ENCODE results near the gene DZANK1. TPM values are rescaled to one million over a fixed set of nuclear protein-coding genes. Genes with fewer than 3 reads are reported as not detected.

DZANK1 gene
- polyA plus RNA-seq, 1 donor (not counting 4 experiments of a cell fraction or from before 2014, with no cell fraction given), result 3.0 TPM

- H3K27ac ChIP-seq (ENCODE audit: control insufficient read depth, insufficient read depth, low read length), result no peak overlapping the region
- H3K27me3 ChIP-seq (ENCODE audit: control insufficient read depth, extremely low read depth, insufficient read depth, low read length), result no peaks in the 10 kb centered on the region
- peaks cover 9 to 18% of the 10 kb centered on the region in 2 experiments for H3K36me3 ChIP-seq (ENCODE audit: control insufficient read depth in 2 of 2, extremely low read depth in 1 of 2, insufficient read depth in 2 of 2, low read length in 2 of 2)
- dilution Hi-C loops (cut with MboI; ENCODE audit: extremely low pct_ligation_motif_present, low sequenced_read_pairs), result no loop called here
- DNase-seq (ENCODE audit: low read depth, low spot score), result no peak
- no peaks in the 10 kb centered on the region for H3K79me2 ChIP-seq (ENCODE audit: control insufficient read depth, insufficient read depth, low read length)
- H3K4me1 ChIP-seq (ENCODE audit: control insufficient read depth, extremely low read depth, insufficient read depth, low read length), result no peaks in the 10 kb centered on the region
- H3K9me1 ChIP-seq (ENCODE audit: control insufficient read depth, extremely low read depth, insufficient read depth, low read length), result no peaks in the 10 kb centered on the region
- no peaks in the 10 kb centered on the region for H3K9me3 ChIP-seq (ENCODE audit: control insufficient read depth, low read depth, low read length)
- H3K4me3 ChIP-seq (ENCODE audit: control insufficient read depth in 2 of 3, extremely low read depth in 1 of 3, insufficient read depth in 2 of 3, low read depth in 1 of 3, low read length in 3 of 3), result no peak overlapping the region
- no peaks in the 10 kb centered on the region for H4K20me1 ChIP-seq (ENCODE audit: control insufficient read depth, extremely low read depth, insufficient read depth, low read length)
- H3K9ac ChIP-seq (ENCODE audit: control insufficient read depth, extremely low read depth, insufficient read depth, low read length), result no peak overlapping the region
- TF ChIP-seq EZH2 (IDR thresholded peaks at IDR 0.05; ENCODE audit: low read length), result no peak
- TF ChIP-seq, protein P1, sequence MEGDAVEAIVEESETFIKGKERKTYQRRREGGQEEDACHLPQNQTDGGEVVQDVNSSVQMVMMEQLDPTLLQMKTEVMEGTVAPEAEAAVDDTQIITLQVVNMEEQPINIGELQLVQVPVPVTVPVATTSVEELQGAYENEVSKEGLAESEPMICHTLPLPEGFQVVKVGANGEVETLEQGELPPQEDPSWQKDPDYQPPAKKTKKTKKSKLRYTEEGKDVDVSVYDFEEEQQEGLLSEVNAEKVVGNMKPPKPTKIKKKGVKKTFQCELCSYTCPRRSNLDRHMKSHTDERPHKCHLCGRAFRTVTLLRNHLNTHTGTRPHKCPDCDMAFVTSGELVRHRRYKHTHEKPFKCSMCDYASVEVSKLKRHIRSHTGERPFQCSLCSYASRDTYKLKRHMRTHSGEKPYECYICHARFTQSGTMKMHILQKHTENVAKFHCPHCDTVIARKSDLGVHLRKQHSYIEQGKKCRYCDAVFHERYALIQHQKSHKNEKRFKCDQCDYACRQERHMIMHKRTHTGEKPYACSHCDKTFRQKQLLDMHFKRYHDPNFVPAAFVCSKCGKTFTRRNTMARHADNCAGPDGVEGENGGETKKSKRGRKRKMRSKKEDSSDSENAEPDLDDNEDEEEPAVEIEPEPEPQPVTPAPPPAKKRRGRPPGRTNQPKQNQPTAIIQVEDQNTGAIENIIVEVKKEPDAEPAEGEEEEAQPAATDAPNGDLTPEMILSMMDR (optimal IDR thresholded peaks at IDR 0.05 in 1 of 3, IDR thresholded peaks at IDR 0.05 in 1 of 3, conservative IDR thresholded peaks at IDR 0.05 in 1 of 3; ENCODE audit: extremely low read depth in 1 of 3, insufficient read depth in 2 of 3, low read length in 3 of 3), result no peak
- no peak overlapping the region for H2AFZ ChIP-seq (ENCODE audit: control insufficient read depth, low read length)
- H3K4me2 ChIP-seq (ENCODE audit: control insufficient read depth, extremely low read depth, insufficient read depth, low read depth, low read length), result no peak overlapping the region
- no peak for FAIRE-seq
Measured at GRCh38 chr20:18477218-18477617, 10.4 kb upstream of the DZANK1 start.

DNA sequence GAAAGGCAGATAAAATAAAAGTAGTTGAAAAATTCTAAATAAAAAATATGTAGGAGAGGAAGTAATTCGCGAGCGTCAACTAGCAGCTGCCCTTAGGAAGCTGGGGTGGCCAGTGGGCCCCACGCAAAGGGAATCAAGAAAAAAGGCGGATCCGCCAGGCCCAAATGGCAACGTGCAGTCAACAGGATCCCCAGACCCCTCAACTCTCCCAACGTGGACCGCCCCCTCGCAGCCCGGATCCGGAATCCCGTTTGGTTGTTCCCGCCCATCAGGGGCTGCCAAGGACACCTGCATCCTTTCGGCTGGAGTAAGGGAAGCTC lies 296 bp downstream of the DZANK1 start:
- no peak for DNase-seq (ENCODE audit: low read depth, low spot score)
- H4K20me1 ChIP-seq (ENCODE audit: control insufficient read depth, extremely low read depth, insufficient read depth, low read length), result no peaks in the 10 kb centered on the region
- H3K27ac ChIP-seq (ENCODE audit: control insufficient read depth, insufficient read depth, low read length), result peak overlapping the region; percentile 13
- dilution Hi-C loops (cut with MboI; ENCODE audit: extremely low pct_ligation_motif_present, low sequenced_read_pairs), result no loop called here
- H3K79me2 ChIP-seq (ENCODE audit: control insufficient read depth, insufficient read depth, low read length), result peaks cover 27% of the 10 kb centered on the region
- peak overlapping the region; percentile 97 for H3K4me2 ChIP-seq (ENCODE audit: control insufficient read depth, extremely low read depth, insufficient read depth, low read depth, low read length)
- H3K4me3 ChIP-seq (ENCODE audit: control insufficient read depth in 2 of 3, extremely low read depth in 1 of 3, insufficient read depth in 2 of 3, low read depth in 1 of 3, low read length in 3 of 3), result peak overlapping the region; percentile 71 to 100 (median 100)
- no peaks in the 10 kb centered on the region for H3K9me1 ChIP-seq (ENCODE audit: control insufficient read depth, extremely low read depth, insufficient read depth, low read length)
- FAIRE-seq, result no peak
- TF ChIP-seq, protein P1 (optimal IDR thresholded peaks at IDR 0.05 in 1 of 3, IDR thresholded peaks at IDR 0.05 in 1 of 3, conservative IDR thresholded peaks at IDR 0.05 in 1 of 3; ENCODE audit: extremely low read depth in 1 of 3, insufficient read depth in 2 of 3, low read length in 3 of 3), result no peak
- no peak for TF ChIP-seq EZH2 (IDR thresholded peaks at IDR 0.05; ENCODE audit: low read length)
- H2AFZ ChIP-seq (ENCODE audit: control insufficient read depth, low read length), result peak overlapping the region; percentile 96
- H3K9me3 ChIP-seq (ENCODE audit: control insufficient read depth, low read depth, low read length), result no peaks in the 10 kb centered on the region
- H3K36me3 ChIP-seq (ENCODE audit: control insufficient read depth in 2 of 2, extremely low read depth in 1 of 2, insufficient read depth in 2 of 2, low read length in 2 of 2), result peaks cover 5 to 12% of the 10 kb centered on the region in 2 experiments
- H3K27me3 ChIP-seq (ENCODE audit: control insufficient read depth, extremely low read depth, insufficient read depth, low read length), result no peaks in the 10 kb centered on the region
- H3K4me1 ChIP-seq (ENCODE audit: control insufficient read depth, extremely low read depth, insufficient read depth, low read length), result peaks cover 16% of the 10 kb centered on the region
- H3K9ac ChIP-seq (ENCODE audit: control insufficient read depth, extremely low read depth, insufficient read depth, low read length), result peak overlapping the region; percentile 94

Measured in keratinocyte (primary cell).